Panc1 (cell line): ENCODE data around the gene RIPK3. TPM values are rescaled to one million over a fixed set of nuclear protein-coding genes. Genes with fewer than 3 reads are reported as not detected.

ENCODE experiments used
- ATAC-seq: fragments of 200-7000 bp; cut with Tn5 transposase; 2 replicates; pipeline ENCODE4 v1.9.1; 2020; ENCODE audit warnings: mild to moderate bottlenecking, moderate library complexity
- BruUV-seq: library from RNA; stranded (reverse); fragments of 400-500 nt; replicated peaks from 2 replicates; lab custom pipeline; 2021; lab: Mats Ljungman, UMichigan
- CTCF ChIA-PET: fragments of 300-600 bp; sonication (Branson Sonifier 250); formaldehyde crosslinking; loops from one replicate; lab custom pipeline; 2022; ENCODE audit warnings: antibody characterized with exemption; lab: Charles Lee
- POLR2A ChIA-PET: fragments of 300-600 bp; sonication (Branson Sonifier 250); formaldehyde crosslinking; loops from one replicate; lab custom pipeline; 2022; ENCODE audit warnings: antibody characterized with exemption; lab: Charles Lee
- DNase-seq: peaks from one replicate; pipeline ENCODE4 v3.0.0-alpha.2; 2010; ENCODE audit warnings: low read depth, low spot score
- H3K27ac ChIP-seq: 2 replicates; pipeline ENCODE4 v1.5.1; 2011; ENCODE audit warnings: mild to moderate bottlenecking, low read length, inconsistent platforms
- H3K27me3 ChIP-seq: fragments of 200-500 bp; sonication (Bioruptor generic); 2 replicates; pipeline ENCODE4 v1.6.0; 2014; ENCODE audit warnings: low read length, inconsistent platforms; ENCODE audit not compliant: control insufficient read depth, insufficient read depth
- H3K36me3 ChIP-seq: fragments of 200-500 bp; sonication (Bioruptor generic); 2 replicates; pipeline ENCODE4 v1.5.1; 2014; ENCODE audit warnings: inconsistent platforms, mild to moderate bottlenecking, low read length, moderate library complexity; ENCODE audit not compliant: control insufficient read depth, insufficient read depth
- H3K4me1 ChIP-seq: 2 replicates; pipeline ENCODE4 v1.5.1; 2011; ENCODE audit warnings: inconsistent platforms, mild to moderate bottlenecking, low read length, moderate library complexity; ENCODE audit not compliant: control insufficient read depth, insufficient read depth
- H3K4me3 ChIP-seq, 2 experiments: 2 replicates each; pipeline ENCODE4 v1.5.1; 2011 to 2012; ENCODE audit warnings: low read depth in 2 of 2, low read length in 2 of 2, mild to moderate bottlenecking in 2 of 2, inconsistent platforms in 1 of 2, moderate library complexity in 1 of 2
- H3K9me3 ChIP-seq: fragments of 200-500 bp; sonication (Bioruptor generic); 2 replicates; pipeline ENCODE4 v1.5.1; 2014; ENCODE audit warnings: low read depth, mild to moderate bottlenecking, inconsistent platforms, low read length, moderate library complexity; ENCODE audit not compliant: control insufficient read depth, insufficient read depth
- CTCF ChIP-seq: fragments of 450-650 bp; IDR thresholded peaks from 2 replicates; pipeline ENCODE4 v1.5.1; 2017; ENCODE audit warnings: mild to moderate bottlenecking
- POLR2AphosphoS5 ChIP-seq: IDR thresholded peaks from 2 replicates; pipeline ENCODE4 v1.6.1; 2012; ENCODE audit warnings: mild to moderate bottlenecking, low read depth, low read length, moderate library complexity
- REST ChIP-seq, 2 experiments: IDR thresholded peaks; 2 replicates each; pipeline ENCODE4 v1.6.1; 2011 to 2012; ENCODE audit warnings: low read depth in 2 of 2, control low read depth in 1 of 2, low read length in 1 of 2, mild to moderate bottlenecking in 1 of 2, moderate library complexity in 1 of 2; ENCODE audit not compliant: insufficient read depth in 1 of 2
- SIN3A ChIP-seq: IDR thresholded peaks from 2 replicates; pipeline ENCODE4 v1.6.1; 2012; ENCODE audit warnings: low read depth, mild to moderate bottlenecking, low read length, moderate library complexity, borderline replicate concordance; ENCODE audit not compliant: insufficient read depth
- TCF7L2 ChIP-seq: IDR thresholded peaks from 2 replicates; pipeline ENCODE4 v1.6.1; 2011; ENCODE audit warnings: mild to moderate bottlenecking, low read depth, low read length, inconsistent platforms
- in situ Hi-C: cut with HindIII; loops from 2 replicates; pipeline ENCODE4 v1.10.0; 2016; ENCODE audit warnings: low sequenced_read_pairs, low pct_unique_long_range_greater_than_20kb
- intact Hi-C: fragments of 100-400 bp; cut with micrococcal nuclease; formaldehyde crosslinking; loops from one replicate; pipeline ENCODE4 v1.10.0; 2022; ENCODE audit not compliant: unreplicated experiment
- total RNA-seq: library from RNA; stranded (reverse); gene quantifications from one replicate; pipeline ENCODE4 v1.2.1, GENCODE V29; 2021; ENCODE audit not compliant: unreplicated experiment

Gene RIPK3
- total RNA-seq, 1 experiment from 2014 or later, result not detected

GRCh38 chr14:24313913-24314312 lies 25.9 kb downstream of the RIPK3 start:
- Histone ChIP-seq H3K36me3 (no peaks in the 10 kb centered on the region), H3K27ac (no peak overlapping the region), H3K4me1 (no peaks in the 10 kb centered on the region), H3K27me3 (no peaks in the 10 kb centered on the region), H3K9me3 (no peaks in the 10 kb centered on the region), H3K4me3 (no peak overlapping the region)
- DNase-seq (no peak), ATAC-seq (no peak)
- in situ Hi-C loops (no loop called here), intact Hi-C loops (no loop called here)
- POLR2A ChIA-PET, result no interaction called here
- CTCF ChIA-PET, result no interaction called here
- no peak for TF ChIP-seq TCF7L2
- no peak for TF ChIP-seq CTCF
- no peak for TF ChIP-seq SIN3A
- no peak for TF ChIP-seq POLR2AphosphoS5
- no peak for TF ChIP-seq REST (IDR thresholded peaks at IDR 0.05; ENCODE audit: insufficient read depth in 1 of 2, low read depth in 2 of 2, low read length in 1 of 2)
- BruUV-seq, result no TSS peak

- H3K27ac ChIP-seq, result no peak overlapping the region
- no peaks in the 10 kb centered on the region for H3K36me3 ChIP-seq
- H3K4me1 ChIP-seq, result no peaks in the 10 kb centered on the region
- no peak for ATAC-seq
- intact Hi-C loops, result no loop called here
- no peaks in the 10 kb centered on the region for H3K27me3 ChIP-seq
- no peak for DNase-seq
- POLR2A ChIA-PET, result no interaction called here
- no peak overlapping the region for H3K4me3 ChIP-seq
- CTCF ChIA-PET, result no interaction called here
- no peaks in the 10 kb centered on the region for H3K9me3 ChIP-seq
- in situ Hi-C loops, result no loop called here
- TSS peak; percentile 47 for BruUV-seq
- TF ChIP-seq REST (IDR thresholded peaks at IDR 0.05; ENCODE audit: insufficient read depth in 1 of 2, low read depth in 2 of 2, low read length in 1 of 2) (no peak), SIN3A (no peak)
These were observed 26.9 kb downstream of the RIPK3 start for GRCh38 chr14:24312736-24313507.
